ENCODE measurements around the gene STIP1. TPM values are rescaled to one million over a fixed set of nuclear protein-coding genes. Genes with fewer than 3 reads are reported as not detected.

The STIP1 gene
- total RNA-seq, 1 donor from 2014 or later: 97.4 TPM

GRCh38 chr11:64246871-64247728 lies 61.1 kb downstream of the STIP1 start, which contains the start of gene PPP1R14B:
PPP1R14B (minus strand) TSS chr11:64246943; CDS start chr11:64246673, 270 bp downstream.
- peak; percentile 92 for DNase-seq
- no peaks in the 10 kb centered on the region for H3K9me3 ChIP-seq (replicated peaks)
- H3K4me3 ChIP-seq: peak within 1 kb of the TSS; percentile 88
- TF ChIP-seq, protein P1, sequence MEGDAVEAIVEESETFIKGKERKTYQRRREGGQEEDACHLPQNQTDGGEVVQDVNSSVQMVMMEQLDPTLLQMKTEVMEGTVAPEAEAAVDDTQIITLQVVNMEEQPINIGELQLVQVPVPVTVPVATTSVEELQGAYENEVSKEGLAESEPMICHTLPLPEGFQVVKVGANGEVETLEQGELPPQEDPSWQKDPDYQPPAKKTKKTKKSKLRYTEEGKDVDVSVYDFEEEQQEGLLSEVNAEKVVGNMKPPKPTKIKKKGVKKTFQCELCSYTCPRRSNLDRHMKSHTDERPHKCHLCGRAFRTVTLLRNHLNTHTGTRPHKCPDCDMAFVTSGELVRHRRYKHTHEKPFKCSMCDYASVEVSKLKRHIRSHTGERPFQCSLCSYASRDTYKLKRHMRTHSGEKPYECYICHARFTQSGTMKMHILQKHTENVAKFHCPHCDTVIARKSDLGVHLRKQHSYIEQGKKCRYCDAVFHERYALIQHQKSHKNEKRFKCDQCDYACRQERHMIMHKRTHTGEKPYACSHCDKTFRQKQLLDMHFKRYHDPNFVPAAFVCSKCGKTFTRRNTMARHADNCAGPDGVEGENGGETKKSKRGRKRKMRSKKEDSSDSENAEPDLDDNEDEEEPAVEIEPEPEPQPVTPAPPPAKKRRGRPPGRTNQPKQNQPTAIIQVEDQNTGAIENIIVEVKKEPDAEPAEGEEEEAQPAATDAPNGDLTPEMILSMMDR (IDR thresholded peaks at IDR 0.05; ENCODE audit: borderline replicate concordance): peak; percentile 29
- H3K4me1 ChIP-seq: peaks cover 68% of the 10 kb centered on the region
- H3K36me3 ChIP-seq: peaks cover 14% of the 10 kb centered on the region
- intact Hi-C loops (cut with micrococcal nuclease): no loop called here
- peak within 1 kb of the TSS; percentile 97 for H3K27ac ChIP-seq (replicated peaks)
- no peaks in the 10 kb centered on the region for H3K27me3 ChIP-seq (ENCODE audit: low read depth)

- H3K4me3 ChIP-seq: peak overlapping the region; percentile 88
- no peaks in the 10 kb centered on the region for H3K9me3 ChIP-seq (replicated peaks)
- intact Hi-C loops (cut with micrococcal nuclease): no loop called here
- no peak for DNase-seq
- peaks cover 68% of the 10 kb centered on the region for H3K4me1 ChIP-seq
- TF ChIP-seq, protein P1 (IDR thresholded peaks at IDR 0.05; ENCODE audit: borderline replicate concordance): no peak
- no peaks in the 10 kb centered on the region for H3K27me3 ChIP-seq (ENCODE audit: low read depth)
- H3K36me3 ChIP-seq: peaks cover 14% of the 10 kb centered on the region
- H3K27ac ChIP-seq (replicated peaks): peak overlapping the region; percentile 97
Observed at GRCh38 chr11:64247729-64248531, 62.0 kb downstream of the STIP1 start.

- no peaks in the 10 kb centered on the region for H3K9me3 ChIP-seq (replicated peaks)
- DNase-seq: no peak
- TF ChIP-seq, protein P1 (IDR thresholded peaks at IDR 0.05; ENCODE audit: borderline replicate concordance): no peak
- no peak overlapping the region for H3K4me3 ChIP-seq
- no peaks in the 10 kb centered on the region for H3K27me3 ChIP-seq (ENCODE audit: low read depth)
- peaks cover 68% of the 10 kb centered on the region for H3K4me1 ChIP-seq
- no peak overlapping the region for H3K27ac ChIP-seq (replicated peaks)
- intact Hi-C loops (cut with micrococcal nuclease): no loop called here
- H3K36me3 ChIP-seq: peaks cover 9% of the 10 kb centered on the region
Observed at GRCh38 chr11:64248578-64248977, 62.6 kb downstream of the STIP1 start.

DNA sequence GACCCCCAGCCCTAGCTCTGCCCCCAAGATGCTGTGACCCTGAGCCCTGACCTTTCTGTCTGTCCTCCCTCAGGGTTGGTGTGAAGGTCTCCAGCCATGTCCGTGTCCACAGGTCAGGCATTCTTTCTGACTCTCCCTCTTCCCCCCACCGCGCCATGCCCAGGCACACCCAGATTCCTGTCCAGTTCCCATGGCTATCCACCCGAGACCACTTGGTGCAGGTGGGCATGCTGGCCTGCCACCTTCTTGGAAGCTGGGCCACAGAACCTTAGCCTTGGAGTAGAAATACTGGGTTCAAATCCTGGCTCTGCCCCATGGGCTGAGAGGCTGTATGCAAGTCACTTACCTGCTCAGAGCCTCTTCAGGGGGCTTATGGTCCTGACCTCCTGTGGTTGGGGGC lies 63.1 kb downstream of the STIP1 start:
- no peaks in the 10 kb centered on the region for H3K27me3 ChIP-seq (ENCODE audit: low read depth)
- H3K4me1 ChIP-seq: peaks cover 68% of the 10 kb centered on the region
- H3K36me3 ChIP-seq: peaks cover 5% of the 10 kb centered on the region
- H3K9me3 ChIP-seq (replicated peaks): no peaks in the 10 kb centered on the region
- no peak overlapping the region for H3K4me3 ChIP-seq
- no peak overlapping the region for H3K27ac ChIP-seq (replicated peaks)
- TF ChIP-seq, protein P1 (IDR thresholded peaks at IDR 0.05; ENCODE audit: borderline replicate concordance): no peak
- intact Hi-C loops (cut with micrococcal nuclease): no loop called here
- no peak for DNase-seq

- Histone ChIP-seq H3K9me3 (replicated peaks) (no peaks in the 10 kb centered on the region), H3K4me3 (no peak overlapping the region), H3K4me1 (peaks cover 63% of the 10 kb centered on the region), H3K27ac (replicated peaks) (no peak overlapping the region), H3K36me3 (peaks cover 5% of the 10 kb centered on the region), H3K27me3 (ENCODE audit: low read depth) (no peaks in the 10 kb centered on the region)
- intact Hi-C loops (cut with micrococcal nuclease): no loop called here
- DNase-seq: no peak
- TF ChIP-seq, protein P1 (IDR thresholded peaks at IDR 0.05; ENCODE audit: borderline replicate concordance): no peak
Observed at GRCh38 chr11:64249563-64250414, 63.8 kb downstream of the STIP1 start.
